Measurements from ENCODE around the gene PDLIM4.
A peak's percentile ranks its signal among the peaks of the same experiment; 100 is the strongest.

PDLIM4 gene

GRCh38 chr5:132227485-132228240, 29.8 kb upstream of the PDLIM4 start, which contains the start of gene P4HA2:
Gene P4HA2 (minus strand): TSS chr5:132227853. CDS start chr5:132218626, 9,227 bp downstream.
- DNase-seq (ENCODE audit: low read depth in 3 of 3) = no peak

- DNase-seq (ENCODE audit: low read depth in 3 of 3) = no peak
Observed at GRCh38 chr5:132228241-132229035, 29.1 kb upstream of the PDLIM4 start.

- DNase-seq (ENCODE audit: low read depth in 3 of 3) = no peak
Observed at GRCh38 chr5:132229236-132229635, 28.3 kb upstream of the PDLIM4 start.

GRCh38 chr5:132230871-132231270, 26.6 kb upstream of the PDLIM4 start:
- no peak for DNase-seq (ENCODE audit: low read depth in 3 of 3)

- DNase-seq (ENCODE audit: low read depth in 3 of 3) = no peak
Observed at GRCh38 chr5:132232465-132232864, 25.0 kb upstream of the PDLIM4 start.

GRCh38 chr5:132233081-132233480, 24.4 kb upstream of the PDLIM4 start:
- no peak for DNase-seq (ENCODE audit: low read depth in 3 of 3)

- no peak for DNase-seq (ENCODE audit: low read depth in 3 of 3)
Observed at GRCh38 chr5:132233811-132234683, 23.4 kb upstream of the PDLIM4 start.

- DNase-seq (ENCODE audit: low read depth in 3 of 3) = no peak
Observed at GRCh38 chr5:132234684-132235062, 22.8 kb upstream of the PDLIM4 start.

- no peak for DNase-seq (ENCODE audit: low read depth in 3 of 3)
Observed at GRCh38 chr5:132235340-132235739, 22.2 kb upstream of the PDLIM4 start.

GRCh38 chr5:132237141-132237540, 20.4 kb upstream of the PDLIM4 start:
- no peak for DNase-seq (ENCODE audit: low read depth in 3 of 3)

- DNase-seq (ENCODE audit: low read depth in 3 of 3) = no peak
Observed at GRCh38 chr5:132237670-132238069, 19.8 kb upstream of the PDLIM4 start.

- DNase-seq (ENCODE audit: low read depth in 3 of 3) = peak; percentile 52 to 64 (median 61)
Observed at GRCh38 chr5:132238169-132238744, 19.2 kb upstream of the PDLIM4 start.

GRCh38 chr5:132238901-132239500, 18.5 kb upstream of the PDLIM4 start:
- no peak for DNase-seq (ENCODE audit: low read depth in 3 of 3)

GRCh38 chr5:132239776-132240175, 17.7 kb upstream of the PDLIM4 start:
- no peak for DNase-seq (ENCODE audit: low read depth in 3 of 3)

GRCh38 chr5:132243366-132243977, 14.0 kb upstream of the PDLIM4 start:
- DNase-seq (ENCODE audit: low read depth in 3 of 3) = no peak

- DNase-seq (ENCODE audit: low read depth in 3 of 3) = no peak
Observed at GRCh38 chr5:132245593-132245992, 11.9 kb upstream of the PDLIM4 start.

GRCh38 chr5:132246806-132247205, 10.7 kb upstream of the PDLIM4 start:
- no peak for DNase-seq (ENCODE audit: low read depth in 3 of 3)

- DNase-seq (ENCODE audit: low read depth in 3 of 3) = no peak
Observed at GRCh38 chr5:132250547-132250946, 6.9 kb upstream of the PDLIM4 start.

GRCh38 chr5:132251220-132251725, 6.2 kb upstream of the PDLIM4 start:
- no peak for DNase-seq (ENCODE audit: low read depth in 3 of 3)

- no peak for DNase-seq (ENCODE audit: low read depth in 3 of 3)
Observed at GRCh38 chr5:132253008-132253441, 4.5 kb upstream of the PDLIM4 start.
